GM12878 (cell line): ENCODE measurements around the gene MAST2. TPM values are rescaled to one million over a fixed set of nuclear protein-coding genes. Genes with fewer than 3 reads are reported as not detected.

Source experiments
- BHLHE40 ChIP-seq, 2 experiments: fragments of 450-650 bp in 1 of 2; IDR thresholded peaks; 2 replicates each; pipeline ENCODE4 v1.6.1; 2011 to 2017; ENCODE audit warnings: low read depth in 2 of 2, borderline replicate concordance in 1 of 2, improper control_type of control experiment in 1 of 2, low read length in 1 of 2, mild to moderate bottlenecking in 1 of 2
- CBX3 ChIP-seq: fragments of 200-600 bp; sonication (generic); IDR thresholded peaks from 2 replicates; pipeline ENCODE4 v1.6.1; 2016; ENCODE audit warnings: low read depth, borderline replicate concordance
- EED ChIP-seq: sonication (generic); IDR thresholded peaks from 2 replicates; pipeline ENCODE4 v1.6.1; 2016; ENCODE audit warnings: antibody characterized with exemption, low read depth
- EGR1 ChIP-seq, 2 experiments: IDR thresholded peaks; 1 replicate in 1 of 2; 2 replicates in 1 of 2; pipeline ENCODE4 v1.6.1; 2011 to 2012; ENCODE audit warnings: low read depth in 2 of 2, low read length in 2 of 2, borderline replicate concordance in 1 of 2, mild to moderate bottlenecking in 1 of 2, moderate library complexity in 1 of 2
- EP300 ChIP-seq, 2 experiments: fragments of 150-350 bp in 1 of 2; IDR thresholded peaks; 2 replicates each; pipeline ENCODE4 v1.6.1; 2011 to 2012; ENCODE audit warnings: low read depth in 2 of 2, low read length in 2 of 2, borderline replicate concordance in 1 of 2, improper control_type of control experiment in 1 of 2, inconsistent platforms in 1 of 2; ENCODE audit not compliant: control insufficient read depth in 1 of 2
- IKZF1 ChIP-seq: fragments of 450-650 bp; conservative IDR thresholded peaks from 2 replicates; pipeline ENCODE4 v1.6.1; 2017; ENCODE audit warnings: antibody characterized with exemption, mild to moderate bottlenecking
- IKZF2 ChIP-seq, 2 experiments: fragments of 450-650 bp; IDR thresholded peaks; 2 replicates each; pipeline ENCODE4 v1.6.1; 2017; ENCODE audit warnings: mild to moderate bottlenecking in 2 of 2, moderate library complexity in 2 of 2
- IRF4 ChIP-seq: IDR thresholded peaks from 2 replicates; pipeline ENCODE4 v1.6.1; 2011; ENCODE audit warnings: low read depth, low read length
- IRF5 ChIP-seq: fragments of 450-650 bp; IDR thresholded peaks from 2 replicates; pipeline ENCODE4 v1.6.1; 2017; ENCODE audit warnings: borderline replicate concordance
- JUND ChIP-seq: IDR thresholded peaks from 2 replicates; pipeline ENCODE4 v1.6.1; 2012; ENCODE audit warnings: low read depth, mild to moderate bottlenecking, low read length, improper control_type of control experiment, moderate library complexity
- MLLT1 ChIP-seq: fragments of 450-650 bp; IDR thresholded peaks from 2 replicates; pipeline ENCODE4 v1.6.1; 2016; ENCODE audit warnings: mild to moderate bottlenecking
- MTA2 ChIP-seq: fragments of 450-650 bp; IDR thresholded peaks from 2 replicates; pipeline ENCODE4 v1.6.1; 2016; ENCODE audit warnings: low read depth, mild to moderate bottlenecking, moderate library complexity
- MTA3 ChIP-seq: IDR thresholded peaks from 2 replicates; pipeline ENCODE4 v1.6.1; 2012; ENCODE audit warnings: low read length, inconsistent platforms, borderline replicate concordance
- NBN ChIP-seq: fragments of 450-650 bp; IDR thresholded peaks from 2 replicates; pipeline ENCODE4 v1.6.1; 2016
- NFIC ChIP-seq: IDR thresholded peaks from 2 replicates; pipeline ENCODE4 v1.6.1; 2012; ENCODE audit warnings: low read depth, mild to moderate bottlenecking, inconsistent platforms, low read length, moderate library complexity
- POLR2AphosphoS2 ChIP-seq: IDR thresholded peaks from 2 replicates; pipeline ENCODE4 v1.6.1; 2011; ENCODE audit warnings: low read depth, mild to moderate bottlenecking, low read length, improper control_type of control experiment, moderate library complexity
- POLR2AphosphoS5 ChIP-seq: IDR thresholded peaks from 2 replicates; pipeline ENCODE4 v1.6.1; 2011; ENCODE audit warnings: mild to moderate bottlenecking, low read length, inconsistent platforms
- RUNX3 ChIP-seq: IDR thresholded peaks from 2 replicates; pipeline ENCODE4 v1.6.1; 2012; ENCODE audit warnings: low read length, inconsistent platforms
- ZNF24 ChIP-seq: fragments of 450-650 bp; IDR thresholded peaks from 2 replicates; pipeline ENCODE4 v1.6.1; 2017; ENCODE audit warnings: antibody characterized with exemption, mild to moderate bottlenecking
- ZNF622 ChIP-seq: fragments of 450-650 bp; IDR thresholded peaks from 2 replicates; pipeline ENCODE4 v1.6.1; 2017; ENCODE audit warnings: mild to moderate bottlenecking, inconsistent platforms
- polyA plus RNA-seq, 11 experiments: library from polyadenylated mRNA; depleted of rRNA in 4 of 11; unstranded in 6 of 11; stranded (reverse) in 5 of 11; fragments of >200 nt; fragmentation: Nextera tagmentation in 4 of 11; fragmentation: Illumina TruSeq in 1 of 11; extraction: Ambion mirVana in 4 of 11; extraction: Trizol in 1 of 11; gene quantifications; 1 replicate in 1 of 11; 2 replicates in 10 of 11; pipeline versions ENCODE4 v1.2.1 to v1.2.3, GENCODE V29; 2011 to 2016; ENCODE audit warnings: inconsistent platforms in 2 of 11, missing spikeins in 2 of 11, low read depth in 1 of 11
- total RNA-seq, 4 experiments: library from RNA; depleted of rRNA in 3 of 4; stranded (reverse); fragments of >200 nt in 3 of 4; fragmentation: Illumina TruSeq in 1 of 4; extraction: Trizol in 1 of 4; gene quantifications; 2 replicates each; pipeline versions ENCODE4 v1.2.1 to v1.2.3, GENCODE V29; 2013 to 2021

MAST2 gene
- total and polyA plus RNA-seq, 10 of the 15 experiments (the other 5 are each of a cell fraction or from before 2014, with no cell fraction given): 1.0 to 28.7 (median 13.8) TPM

- TF ChIP-seq BHLHE40 (IDR thresholded peaks at IDR 0.05; ENCODE audit: borderline replicate concordance in 1 of 2, low read depth in 2 of 2, low read length in 1 of 2) (peak in 1 of 2 experiments; percentile 11; a peak in 1 of 4 replicates), JUND (no peak), ZNF24 (0 out of 2 replicates have a peak, but pooled peaks have one; percentile 12), POLR2AphosphoS5 (no peak), EGR1 (IDR thresholded peaks at IDR 0.05; ENCODE audit: borderline replicate concordance in 1 of 2, low read depth in 2 of 2, low read length in 2 of 2) (peak in 1 of 2 experiments; percentile 43; a peak in 1 of 3 replicates), NFIC (peak; percentile 29; the same call in 1 of the 2 replicates), ZNF622 (no peak), IRF5 (no peak), MTA2 (peak; percentile 56; the same call in 1 of the 2 replicates), RUNX3 (peak; percentile 89), MTA3 (0 out of 2 replicates have a peak, but pooled peaks have one; percentile 33), IKZF1 (peak; percentile 67), CBX3 (no peak), MLLT1 (peak; percentile 81), IKZF2 (IDR thresholded peaks at IDR 0.05) (peak; percentile 71 to 79), POLR2AphosphoS2 (no peak), EED (peak; percentile 49; the same call in 1 of the 2 replicates), NBN (peak; percentile 67), EP300 (IDR thresholded peaks at IDR 0.05; ENCODE audit: borderline replicate concordance in 1 of 2, control insufficient read depth in 1 of 2, low read depth in 2 of 2, low read length in 2 of 2) (0 out of 4 replicates have a peak, but pooled peaks of 1 of the 2 experiments have one; percentile 32), IRF4 (peak; percentile 89)
Measured at GRCh38 chr1:46062651-46063319, 259.4 kb downstream of the MAST2 start (continued).
